ENCODE data around the gene SRC.

GRCh38 chr20:37329481-37330165, 16.3 kb upstream of the SRC start:
- TF ChIP-seq CTCF (IDR thresholded peaks at IDR 0.05): no peak
- TF ChIP-seq POLR2A (IDR thresholded peaks at IDR 0.05): no peak
- no peak for TF ChIP-seq EP300 (IDR thresholded peaks at IDR 0.05)

All from gastroesophageal sphincter (tissue), 3 donors.